Measurements from ENCODE around the gene DHH. TPM values are rescaled to one million over a fixed set of nuclear protein-coding genes. Genes with fewer than 3 reads are reported as not detected.

The DHH gene
- total and polyA plus RNA-seq, 3 experiments from 2014 or later, result 0.04 TPM; not detected in 2

DNA sequence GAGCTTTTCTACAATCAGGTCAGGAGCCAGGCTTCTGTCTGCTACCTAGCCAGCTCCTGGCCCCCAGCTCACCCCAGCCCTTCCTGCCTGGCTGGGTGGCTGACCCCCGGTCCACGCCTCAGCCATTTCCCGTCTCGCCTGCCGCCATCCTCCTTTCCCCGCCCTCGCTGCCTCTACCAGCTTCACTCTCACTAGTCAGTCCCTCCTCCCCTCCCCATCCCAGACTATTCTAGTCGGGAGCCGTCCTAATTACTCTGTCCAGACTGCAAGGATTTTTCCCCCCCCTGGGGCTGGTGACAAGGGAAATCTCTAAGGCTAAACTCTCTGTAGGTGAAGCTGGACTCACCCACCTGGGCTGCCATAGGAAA lies 825 bp downstream of the DHH start:
- H3K4me1 Mint-ChIP-seq, result peaks cover 36 to 52% (median 43%) of the 10 kb centered on the region in 3 donors
- no peak for DNase-seq
- H3K27me3 Mint-ChIP-seq, result peaks cover 49 to 54% of the 10 kb centered on the region in 2 donors
- no peak overlapping the region for H3K4me3 ChIP-seq (ENCODE audit: low read length)
- no peaks in the 10 kb centered on the region for H3K9me3 Mint-ChIP-seq
- peak overlapping the region in 5 of 7 donors; percentile 11 to 49 (median 21) for H3K4me3 Mint-ChIP-seq
- peaks cover 10% of the 10 kb centered on the region for H3K36me3 ChIP-seq (ENCODE audit: insufficient read depth, low read length)
- H3K27me3 ChIP-seq (ENCODE audit: insufficient read depth, low read length, poor library complexity, severe bottlenecking), result peaks cover 58% of the 10 kb centered on the region
- peaks cover 47% of the 10 kb centered on the region for H3K4me1 ChIP-seq (ENCODE audit: insufficient read depth, low read length)
- CTCF ChIA-PET, result interaction anchor here (1.1 to 6.1 kb wide), 7 partner anchors 9 to 37 kb away, joined by 3 to 62 read pairs (median 7); partner anchors contain the start of genes LMBR1L and TUBA1B
- peak overlapping the region; percentile 70 for H3K27ac ChIP-seq (ENCODE audit: low read depth, low read length)
- POLR2A ChIA-PET, result interaction anchor here (0.7 to 2.9 kb wide), 3 partner anchors 17 to 170 kb away, joined by 4 to 12 read pairs (median 4); partner anchors contain the start of genes LMBR1L and TUBA1B
- H3K27ac Mint-ChIP-seq, result peak overlapping the region in 2 of 8 donors; percentile 59 to 61
- no peaks in the 10 kb centered on the region for H3K9me3 ChIP-seq (ENCODE audit: low read length)
- peaks cover 0 to 28% (median 9%) of the 10 kb centered on the region in 3 donors for H3K36me3 Mint-ChIP-seq

DNA sequence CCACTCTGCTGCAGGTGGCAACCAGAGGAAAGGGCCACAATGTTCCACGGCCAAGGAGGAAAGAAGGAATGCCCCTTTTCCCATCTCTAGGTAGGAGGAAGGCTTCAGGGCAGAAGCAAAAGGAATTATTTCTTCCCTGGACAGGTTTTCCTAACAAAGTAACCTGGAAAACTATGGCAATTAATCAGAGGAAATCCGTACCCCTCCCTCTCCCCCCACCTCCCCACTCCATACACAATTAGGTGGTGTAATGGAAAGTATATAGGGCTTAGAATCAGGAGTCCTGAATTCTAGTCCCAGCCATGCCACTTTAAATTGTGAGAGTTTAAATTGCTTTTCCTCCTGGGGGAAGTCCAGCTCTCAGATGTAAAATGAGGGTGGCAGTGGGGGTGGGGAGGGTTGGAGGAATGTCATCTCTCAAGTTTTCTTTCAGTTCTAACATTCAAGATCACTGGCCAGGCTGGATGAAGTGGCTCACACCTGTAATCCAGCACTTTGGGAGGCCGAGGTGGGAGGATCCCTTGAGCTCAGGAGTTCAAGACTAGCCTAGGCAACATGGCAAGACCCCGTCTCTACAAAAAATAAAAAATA lies 1.7 kb downstream of the DHH start:
- Mint-ChIP-seq H3K27me3 (peaks cover 58 to 63% of the 10 kb centered on the region in 2 donors), H3K4me3 (no peak overlapping the region), H3K36me3 (peaks cover 0 to 19% (median 6%) of the 10 kb centered on the region in 3 donors), H3K4me1 (peaks cover 42 to 61% (median 51%) of the 10 kb centered on the region in 3 donors), H3K27ac (peak overlapping the region in 1 of 8 donors; percentile 47), H3K9me3 (no peaks in the 10 kb centered on the region)
- Histone ChIP-seq H3K27ac (ENCODE audit: low read depth, low read length) (peak overlapping the region; percentile 70), H3K36me3 (ENCODE audit: insufficient read depth, low read length) (peaks cover 10% of the 10 kb centered on the region), H3K9me3 (ENCODE audit: low read length) (no peaks in the 10 kb centered on the region), H3K4me3 (ENCODE audit: low read length) (no peak overlapping the region), H3K4me1 (ENCODE audit: insufficient read depth, low read length) (peaks cover 56% of the 10 kb centered on the region), H3K27me3 (ENCODE audit: insufficient read depth, low read length, poor library complexity, severe bottlenecking) (peaks cover 63% of the 10 kb centered on the region)
- POLR2A ChIA-PET, result interaction anchor here (0.9 to 2.9 kb wide), 3 partner anchors 18 to 38 kb away, joined by 3 to 12 read pairs (median 4); partner anchors contain the start of genes LMBR1L, RHEBL1 and TUBA1B
- CTCF ChIA-PET, result interaction anchor here (0.8 to 6.1 kb wide), 15 partner anchors 11 to 142 kb away, joined by 3 to 62 read pairs (median 5); partner anchors contain the start of genes LMBR1L, RHEBL1, TUBA1A and TUBA1B
- no peak for DNase-seq

DNA sequence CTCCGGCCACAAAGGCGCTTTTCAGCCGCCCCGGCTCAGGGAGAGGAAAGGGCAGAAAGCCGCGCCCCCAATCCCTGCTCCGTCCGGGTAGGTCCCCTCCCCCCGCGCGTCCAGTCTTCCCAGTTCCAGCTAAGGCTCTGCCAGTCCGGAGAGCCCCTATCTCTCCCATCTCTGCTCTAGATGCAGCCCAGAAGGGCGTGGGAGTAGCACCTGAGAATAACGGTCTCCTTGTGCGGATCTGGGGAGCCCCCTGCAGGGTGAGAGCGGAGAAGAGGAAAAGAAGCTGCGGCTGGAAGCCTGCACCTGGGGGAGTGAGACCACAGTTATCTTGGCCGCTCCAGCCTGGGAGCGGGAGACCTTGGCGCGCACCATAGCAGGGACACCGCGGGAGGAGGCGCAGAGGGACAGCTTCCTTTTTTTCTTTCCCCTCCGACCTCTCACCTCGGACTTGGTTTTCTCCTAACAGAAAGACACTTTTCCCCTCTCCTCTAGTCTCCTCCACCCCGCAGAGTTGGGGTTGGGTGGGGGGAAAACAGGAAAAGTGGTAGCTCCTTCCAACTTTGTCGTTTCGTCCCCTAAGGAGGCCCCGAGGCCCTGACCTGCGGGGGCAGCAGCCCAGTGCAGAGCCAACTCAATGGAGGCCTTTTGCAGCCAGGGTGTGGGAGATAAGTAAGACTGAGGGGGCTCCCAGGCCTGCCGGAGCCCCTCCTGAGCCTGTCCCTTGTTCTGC lies 2.4 kb downstream of the DHH start:
- Mint-ChIP-seq H3K4me3 (peak overlapping the region in 6 of 7 donors; percentile 26 to 85 (median 33)), H3K27me3 (peaks cover 59 to 63% of the 10 kb centered on the region in 2 donors), H3K9me3 (no peaks in the 10 kb centered on the region), H3K36me3 (peaks cover 0 to 12% (median 6%) of the 10 kb centered on the region in 3 donors), H3K27ac (peak overlapping the region in 2 of 8 donors; percentile 33 to 55), H3K4me1 (peaks cover 46 to 65% (median 58%) of the 10 kb centered on the region in 3 donors)
- no peaks in the 10 kb centered on the region for H3K9me3 ChIP-seq (ENCODE audit: low read length)
- no peak overlapping the region for H3K4me3 ChIP-seq (ENCODE audit: low read length)
- ChIA-PET POLR2A (interaction anchor here (0.9 kb wide), 1 partner anchor 23 kb away, joined by 3 read pairs; the partner anchor contains the start of gene RHEBL1), CTCF (interaction anchor here (0.8 to 6.1 kb wide), 15 partner anchors 12 to 143 kb away, joined by 3 to 62 read pairs (median 5); partner anchors contain the start of genes RHEBL1, TUBA1A and TUBA1B)
- peak overlapping the region; percentile 70 for H3K27ac ChIP-seq (ENCODE audit: low read depth, low read length)
- peaks cover 63% of the 10 kb centered on the region for H3K27me3 ChIP-seq (ENCODE audit: insufficient read depth, low read length, poor library complexity, severe bottlenecking)
- peaks cover 59% of the 10 kb centered on the region for H3K4me1 ChIP-seq (ENCODE audit: insufficient read depth, low read length)
- peaks cover 3% of the 10 kb centered on the region for H3K36me3 ChIP-seq (ENCODE audit: insufficient read depth, low read length)
- DNase-seq, result peak in 4 of 5 donors; percentile 31 to 67 (median 41)

DNA sequence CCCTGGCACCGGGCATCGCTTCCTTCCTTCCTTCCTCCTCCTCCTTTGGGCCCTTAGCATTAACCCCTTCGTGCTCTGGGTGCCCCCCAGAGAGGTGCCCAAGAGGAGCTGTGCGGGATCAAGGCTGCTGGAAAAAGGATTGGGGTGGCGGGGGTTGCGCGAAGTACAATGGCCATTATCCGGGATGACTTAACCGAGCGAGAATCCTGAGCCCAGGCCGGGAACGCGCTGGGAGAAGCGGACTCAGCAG lies 2.8 kb downstream of the DHH start:
- Mint-ChIP-seq H3K4me3 (peak overlapping the region in 6 of 7 donors; percentile 26 to 85 (median 33)), H3K4me1 (peaks cover 46 to 66% (median 63%) of the 10 kb centered on the region in 3 donors), H3K27me3 (peaks cover 60 to 63% of the 10 kb centered on the region in 2 donors), H3K9me3 (no peaks in the 10 kb centered on the region), H3K27ac (peak overlapping the region in 1 of 8 donors; percentile 55), H3K36me3 (peaks cover 0 to 9% (median 6%) of the 10 kb centered on the region in 3 donors)
- Histone ChIP-seq H3K27ac (ENCODE audit: low read depth, low read length) (peak overlapping the region; percentile 52), H3K4me1 (ENCODE audit: insufficient read depth, low read length) (peaks cover 59% of the 10 kb centered on the region), H3K36me3 (ENCODE audit: insufficient read depth, low read length) (no peaks in the 10 kb centered on the region), H3K4me3 (ENCODE audit: low read length) (no peak overlapping the region), H3K27me3 (ENCODE audit: insufficient read depth, low read length, poor library complexity, severe bottlenecking) (peaks cover 63% of the 10 kb centered on the region), H3K9me3 (ENCODE audit: low read length) (no peaks in the 10 kb centered on the region)
- CTCF ChIA-PET, result interaction anchor here (0.9 to 6.1 kb wide), 13 partner anchors 12 to 144 kb away, joined by 3 to 62 read pairs (median 5); partner anchors contain the start of genes RHEBL1, TUBA1A and TUBA1B
- POLR2A ChIA-PET, result interaction anchor here (0.9 kb wide), 1 partner anchor 22 kb away, joined by 3 read pairs; the partner anchor contains the start of gene RHEBL1
- no peak for DNase-seq

DNA sequence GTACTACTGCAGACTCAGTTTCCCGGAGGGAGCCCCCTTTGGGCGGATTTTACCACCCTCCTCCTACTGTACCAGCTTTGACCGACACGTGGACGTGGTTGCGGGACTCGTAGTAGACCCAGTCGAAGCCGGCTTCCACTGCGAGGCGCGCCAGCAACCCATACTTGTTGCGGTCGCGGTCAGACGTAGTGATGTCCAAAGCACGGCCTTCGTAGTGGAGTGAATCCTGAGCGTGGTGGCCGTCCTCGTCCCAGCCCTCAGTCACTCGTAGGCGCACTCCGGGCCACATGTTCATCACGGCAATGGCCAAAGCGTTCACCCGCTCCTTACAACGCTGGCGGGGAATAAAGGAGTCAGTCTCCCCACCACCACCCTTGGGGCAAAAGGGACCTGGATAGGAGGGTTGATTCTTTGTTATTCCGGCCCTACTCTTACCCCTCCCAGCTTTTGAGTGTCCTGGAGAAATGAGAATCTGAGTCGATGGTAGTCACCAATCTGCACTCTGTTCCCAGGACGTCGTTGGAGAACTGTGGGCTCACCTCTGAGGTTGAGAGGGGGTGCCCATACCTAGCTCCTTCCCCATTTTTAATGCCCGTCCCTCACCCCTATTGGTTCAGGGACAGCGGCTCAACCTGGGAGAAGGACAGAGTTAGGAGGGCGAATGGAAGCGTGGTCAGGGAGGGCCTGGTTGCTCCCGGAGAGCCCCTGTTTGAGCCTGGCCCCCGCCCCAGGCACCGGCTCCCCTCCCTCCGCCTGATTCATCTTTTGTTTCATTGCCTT lies 3.4 kb downstream of the DHH start:
- Mint-ChIP-seq H3K36me3 (peaks cover 0 to 4% (median 3%) of the 10 kb centered on the region in 3 donors), H3K27me3 (peaks cover 59 to 63% of the 10 kb centered on the region in 2 donors), H3K4me1 (peaks cover 46 to 68% (median 66%) of the 10 kb centered on the region in 3 donors), H3K9me3 (no peaks in the 10 kb centered on the region), H3K27ac (peak overlapping the region in 1 of 8 donors; percentile 22), H3K4me3 (peak overlapping the region in 5 of 7 donors; percentile 26 to 85 (median 34))
- Histone ChIP-seq H3K27me3 (ENCODE audit: insufficient read depth, low read length, poor library complexity, severe bottlenecking) (peaks cover 63% of the 10 kb centered on the region), H3K9me3 (ENCODE audit: low read length) (no peaks in the 10 kb centered on the region), H3K36me3 (ENCODE audit: insufficient read depth, low read length) (no peaks in the 10 kb centered on the region), H3K4me3 (ENCODE audit: low read length) (no peak overlapping the region), H3K27ac (ENCODE audit: low read depth, low read length) (peak overlapping the region; percentile 52), H3K4me1 (ENCODE audit: insufficient read depth, low read length) (peaks cover 59% of the 10 kb centered on the region)
- ChIA-PET POLR2A (no interaction called here), CTCF (interaction anchor here (0.6 to 6.1 kb wide), 14 partner anchors 11 to 221 kb away, joined by 3 to 62 read pairs (median 5); partner anchors contain the start of genes RHEBL1, TUBA1A and TUBA1B)
- no peak for DNase-seq

DNA sequence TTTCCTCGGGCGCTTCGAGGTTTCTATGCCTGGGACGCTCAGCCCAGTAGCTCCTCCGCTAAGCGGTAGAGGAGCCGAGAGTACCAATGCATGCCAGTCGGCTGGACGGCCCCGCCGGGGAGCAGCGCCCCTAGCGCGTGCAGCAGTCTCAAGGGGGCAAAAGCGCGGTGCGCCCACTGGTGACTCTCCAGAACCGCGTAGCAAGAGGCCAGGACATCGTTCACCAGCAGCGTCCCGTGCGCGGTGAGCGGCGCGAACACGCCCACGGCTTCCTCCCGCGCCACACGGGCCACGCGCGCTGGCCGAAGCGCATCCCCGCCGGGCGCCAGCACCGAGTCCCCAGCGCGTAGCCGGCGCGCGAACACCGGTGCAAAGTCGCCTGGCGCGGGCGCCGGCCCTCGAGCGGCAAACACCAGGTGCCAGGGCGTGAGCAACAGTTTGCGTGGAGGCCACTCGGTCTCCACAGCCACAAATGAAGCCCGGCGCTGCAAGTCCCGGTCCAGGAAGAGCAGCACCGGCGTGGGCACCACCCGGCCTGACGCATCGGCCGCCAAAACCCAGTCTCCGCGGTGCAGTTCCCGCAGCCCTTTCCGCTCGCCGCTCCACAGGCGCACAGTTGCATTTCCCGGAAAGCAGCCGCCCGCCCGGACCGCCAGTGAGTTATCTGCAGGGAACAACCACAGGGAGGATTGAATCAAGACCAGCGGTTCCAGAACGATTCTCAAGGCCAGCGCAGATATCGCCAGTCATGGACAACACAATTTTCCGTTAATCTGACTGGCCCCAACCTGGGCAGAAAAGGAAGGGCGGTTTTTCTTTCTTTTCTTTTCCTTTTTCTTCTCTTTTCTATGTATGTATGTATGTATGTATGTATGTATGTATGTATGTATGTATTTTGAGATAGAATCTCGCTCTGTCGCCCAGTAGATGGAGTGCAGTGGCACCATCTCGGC lies 4.5 kb downstream of the DHH start:
- Histone ChIP-seq H3K9me3 (ENCODE audit: low read length) (no peaks in the 10 kb centered on the region), H3K4me1 (ENCODE audit: insufficient read depth, low read length) (peaks cover 59% of the 10 kb centered on the region), H3K4me3 (ENCODE audit: low read length) (peak overlapping the region; percentile 43), H3K36me3 (ENCODE audit: insufficient read depth, low read length) (no peaks in the 10 kb centered on the region), H3K27ac (ENCODE audit: low read depth, low read length) (no peak overlapping the region), H3K27me3 (ENCODE audit: insufficient read depth, low read length, poor library complexity, severe bottlenecking) (peaks cover 63% of the 10 kb centered on the region)
- peak in 1 of 5 donors; percentile 18 for DNase-seq
- peak overlapping the region; percentile 63 to 89 (median 76) for H3K4me3 Mint-ChIP-seq
- peaks cover 40 to 65% (median 63%) of the 10 kb centered on the region in 3 donors for H3K4me1 Mint-ChIP-seq
- no peaks in the 10 kb centered on the region for H3K9me3 Mint-ChIP-seq
- CTCF ChIA-PET, result interaction anchor here (0.8 to 7.7 kb wide), 12 partner anchors 11 to 149 kb away, joined by 4 to 111 read pairs (median 22); partner anchors contain the start of genes LMBR1L, RHEBL1 and TUBA1B
- peak overlapping the region in 2 of 8 donors; percentile 43 to 84 for H3K27ac Mint-ChIP-seq
- H3K36me3 Mint-ChIP-seq, result no peaks in the 10 kb centered on the region
- peaks cover 53 to 59% of the 10 kb centered on the region in 2 donors for H3K27me3 Mint-ChIP-seq
- POLR2A ChIA-PET, result interaction anchor here (1.4 to 2.2 kb wide), 2 partner anchors 21 to 41 kb away, joined by 3 to 18 read pairs; partner anchors contain the start of gene TUBA1B
